Omental fat pad (tissue), 4 donors: ENCODE data around the gene HSP90B1. TPM values are rescaled to one million over a fixed set of nuclear protein-coding genes. Genes with fewer than 3 reads are reported as not detected.

Source experiments
- ATAC-seq: fragments of 150-250 bp; one replicate; pipeline ENCODE4 v1.9.1; 2016; ENCODE audit warnings: mild to moderate bottlenecking, moderate library complexity; ENCODE audit not compliant: low FRiP score
- DNase-seq: peaks from one replicate; pipeline ENCODE4 v3.0.0-alpha.2; 2019; ENCODE audit warnings: low spot score
- CTCF ChIP-seq, 3 donors: fragments of 450-650 bp; IDR thresholded peaks; one replicate each; pipeline ENCODE4 v1.5.1; 2016 to 2017; ENCODE audit warnings: antibody characterized with exemption in 3 of 3, mild to moderate bottlenecking in 3 of 3, moderate library complexity in 2 of 3
- total RNA-seq, 4 donors: library from RNA; depleted of rRNA; stranded (reverse); fragments of >200 nt; gene quantifications; one replicate each; pipeline ENCODE4 v1.1.0, GENCODE V29; 2016

The HSP90B1 gene
- total RNA-seq, 4 donors from 2014 or later: 289 to 590 (median 554) TPM

DNA sequence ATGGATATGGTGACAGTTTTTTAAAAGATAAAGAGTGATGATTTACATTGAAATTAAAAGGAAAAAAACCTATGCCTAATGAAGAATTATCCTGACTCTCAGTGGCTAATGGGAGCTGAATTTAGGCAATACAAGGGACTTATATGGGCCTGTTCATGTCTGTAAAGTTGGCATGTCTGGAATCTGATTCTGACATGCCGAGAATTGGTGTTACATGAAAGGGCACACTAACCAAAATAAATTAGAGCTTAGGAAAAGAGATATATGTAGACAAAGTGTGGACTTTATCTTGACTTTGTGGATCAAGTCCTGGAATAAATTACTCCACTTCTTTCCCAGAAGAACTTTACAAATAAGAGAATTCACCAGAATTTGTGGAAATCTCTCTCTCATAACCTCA is 36.5 kb downstream of the HSP90B1 start:
- no peak for TF ChIP-seq CTCF (IDR thresholded peaks at IDR 0.05)
- DNase-seq (no peak), ATAC-seq (no peak)

DNA sequence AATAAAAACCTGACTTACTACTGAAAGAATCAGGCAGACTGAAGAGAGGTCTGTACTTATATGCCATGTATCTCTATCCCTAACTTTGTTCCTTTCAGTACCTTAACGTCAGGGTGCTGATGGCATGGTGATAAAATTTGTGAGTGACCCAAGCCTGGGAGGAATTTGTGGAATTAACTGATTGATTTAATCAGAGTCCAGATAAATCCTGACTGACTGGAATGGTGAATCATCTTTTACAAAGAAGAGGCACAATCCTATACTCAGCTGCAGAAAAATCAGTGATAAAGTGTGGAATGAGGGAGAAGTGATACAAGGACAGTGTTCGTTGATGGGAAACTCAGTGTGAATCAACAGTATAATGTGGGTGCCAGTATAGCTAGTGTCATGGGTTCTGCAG is 39.2 kb downstream of the HSP90B1 start:
- ATAC-seq (no peak), DNase-seq (no peak)
- TF ChIP-seq CTCF (IDR thresholded peaks at IDR 0.05): no peak

- no peak for TF ChIP-seq CTCF (IDR thresholded peaks at IDR 0.05)
- no peak for DNase-seq
- ATAC-seq: no peak
These were observed 43.7 kb downstream of the HSP90B1 start for GRCh38 chr12:103973909-103974308.

- ATAC-seq (no peak), DNase-seq (no peak)
- TF ChIP-seq CTCF (IDR thresholded peaks at IDR 0.05): no peak
These were observed 45.2 kb downstream of the HSP90B1 start for GRCh38 chr12:103975368-103975767.

- ATAC-seq (no peak), DNase-seq (no peak)
- TF ChIP-seq CTCF (IDR thresholded peaks at IDR 0.05): no peak
These were observed 48.3 kb downstream of the HSP90B1 start for GRCh38 chr12:103978384-103978982.

- DNase-seq: no peak
- no peak for ATAC-seq
- no peak for TF ChIP-seq CTCF (IDR thresholded peaks at IDR 0.05)
These were observed 56.6 kb downstream of the HSP90B1 start for GRCh38 chr12:103986829-103987228.

GRCh38 chr12:103994235-103994634 is 64.0 kb downstream of the HSP90B1 start:
- DNase-seq (no peak), ATAC-seq (no peak)
- no peak for TF ChIP-seq CTCF (IDR thresholded peaks at IDR 0.05)
